Upper lobe of left lung (tissue), 4 donors: ENCODE results near the gene PHOX2A.

Experiments
- POLR2A ChIP-seq, 4 donors: fragments of 450-650 bp; IDR thresholded peaks; one replicate each; pipeline ENCODE4 v1.5.1; 2016 to 2017; ENCODE audit warnings: antibody characterized with exemption in 4 of 4, mild to moderate bottlenecking in 2 of 4
- TF ChIP-seq, protein P1 (sequence below), 6 experiments: fragments of 450-650 bp in 4 of 6; fragments of 200-600 bp in 2 of 6; sonication (generic) in 2 of 6; IDR thresholded peaks; one replicate each; pipeline ENCODE4 v1.5.1; 2016 to 2019; ENCODE audit warnings: antibody characterized with exemption in 6 of 6

DNA sequence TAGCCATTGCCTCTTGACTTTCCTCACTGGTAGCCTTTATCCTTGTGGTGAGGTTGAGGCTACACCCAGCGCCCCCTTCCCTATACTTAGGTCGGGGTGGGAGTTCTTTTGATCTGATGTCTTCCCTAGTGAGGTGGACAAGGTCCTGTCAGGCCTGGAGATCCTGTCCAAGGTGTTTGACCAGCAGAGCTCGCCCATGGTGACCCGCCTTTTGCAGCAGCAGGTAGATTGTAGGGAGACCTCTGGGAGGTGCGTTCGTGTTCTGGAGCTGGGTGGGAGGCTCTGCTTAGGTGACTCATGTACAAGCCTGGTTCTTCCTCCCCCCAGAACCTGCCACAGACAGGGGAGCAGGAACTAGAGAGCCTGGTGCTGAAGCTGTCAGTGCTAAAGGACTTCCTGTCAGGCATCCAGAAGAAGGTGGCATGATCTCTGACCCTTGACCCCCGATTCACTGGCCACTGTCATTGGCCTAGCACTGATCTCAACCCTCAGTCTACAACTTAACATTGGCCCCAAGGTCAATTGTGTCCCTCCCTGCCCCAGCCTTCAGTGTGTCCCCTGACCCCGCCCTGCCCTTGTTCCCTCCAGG is 14.5 kb downstream of the PHOX2A start:
- TF ChIP-seq, protein P1, sequence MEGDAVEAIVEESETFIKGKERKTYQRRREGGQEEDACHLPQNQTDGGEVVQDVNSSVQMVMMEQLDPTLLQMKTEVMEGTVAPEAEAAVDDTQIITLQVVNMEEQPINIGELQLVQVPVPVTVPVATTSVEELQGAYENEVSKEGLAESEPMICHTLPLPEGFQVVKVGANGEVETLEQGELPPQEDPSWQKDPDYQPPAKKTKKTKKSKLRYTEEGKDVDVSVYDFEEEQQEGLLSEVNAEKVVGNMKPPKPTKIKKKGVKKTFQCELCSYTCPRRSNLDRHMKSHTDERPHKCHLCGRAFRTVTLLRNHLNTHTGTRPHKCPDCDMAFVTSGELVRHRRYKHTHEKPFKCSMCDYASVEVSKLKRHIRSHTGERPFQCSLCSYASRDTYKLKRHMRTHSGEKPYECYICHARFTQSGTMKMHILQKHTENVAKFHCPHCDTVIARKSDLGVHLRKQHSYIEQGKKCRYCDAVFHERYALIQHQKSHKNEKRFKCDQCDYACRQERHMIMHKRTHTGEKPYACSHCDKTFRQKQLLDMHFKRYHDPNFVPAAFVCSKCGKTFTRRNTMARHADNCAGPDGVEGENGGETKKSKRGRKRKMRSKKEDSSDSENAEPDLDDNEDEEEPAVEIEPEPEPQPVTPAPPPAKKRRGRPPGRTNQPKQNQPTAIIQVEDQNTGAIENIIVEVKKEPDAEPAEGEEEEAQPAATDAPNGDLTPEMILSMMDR (IDR thresholded peaks at IDR 0.05): no peak
- TF ChIP-seq POLR2A (IDR thresholded peaks at IDR 0.05): no peak
